Uterus (tissue), 2 donors: Measurements from ENCODE around the gene GALNTL6.

Experiments
- CTCF ChIP-seq, 4 experiments: fragments of 200-600 bp in 2 of 4; fragments of 450-650 bp in 2 of 4; sonication (generic) in 2 of 4; IDR thresholded peaks; one replicate each; pipeline ENCODE4 v1.5.1; 2016 to 2019; ENCODE audit warnings: antibody characterized with exemption in 4 of 4, mild to moderate bottlenecking in 2 of 4, moderate library complexity in 1 of 4
- POLR2A ChIP-seq, 2 donors: fragments of 450-650 bp; IDR thresholded peaks; one replicate each; pipeline ENCODE4 v1.6.1; 2016; ENCODE audit warnings: antibody characterized with exemption in 2 of 2, mild to moderate bottlenecking in 1 of 2, moderate library complexity in 1 of 2

DNA sequence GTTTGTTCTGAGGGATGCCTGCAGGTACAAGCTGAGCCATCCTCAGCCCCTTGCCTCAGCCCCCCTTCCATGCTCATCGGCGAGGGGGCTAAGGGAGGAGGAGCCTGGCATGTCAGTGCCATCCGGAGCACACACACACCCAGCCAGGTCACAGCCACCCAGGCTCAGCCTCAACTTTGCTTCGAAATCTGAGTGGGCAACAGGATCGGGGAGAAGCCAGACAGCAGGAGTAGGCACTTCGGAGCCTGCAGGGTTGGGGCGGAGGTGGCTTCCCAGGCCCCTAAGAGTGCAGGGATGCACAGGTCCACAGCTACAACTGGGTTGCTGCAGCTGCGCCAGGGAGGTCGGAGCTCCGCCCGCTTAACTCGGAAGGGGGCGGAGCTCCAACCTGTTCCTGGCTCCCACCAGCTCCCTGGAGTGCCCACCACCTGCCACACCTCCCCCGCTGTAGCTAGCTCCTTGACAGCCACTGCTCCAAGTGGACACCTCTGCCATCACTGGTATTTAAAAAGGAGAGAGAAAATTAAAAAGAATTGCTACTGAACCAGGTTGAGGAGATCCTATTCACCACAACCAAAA lies 1162.5 kb downstream of the GALNTL6 start:
- no peak for TF ChIP-seq CTCF (IDR thresholded peaks at IDR 0.05)
- TF ChIP-seq POLR2A (IDR thresholded peaks at IDR 0.05), result no peak
